IMR-90 (cell line): ENCODE data around the gene BANP. TPM values are rescaled to one million over a fixed set of nuclear protein-coding genes. Genes with fewer than 3 reads are reported as not detected.
A peak's percentile ranks its signal among the peaks of the same experiment; 100 is the strongest.

ENCODE experiments used
- ATAC-seq: fragments of 200-7000 bp; cut with Tn5 transposase; 2 replicates; pipeline ENCODE4 v1.9.1; 2020; ENCODE audit warnings: low read depth, mild to moderate bottlenecking, moderate library complexity
- BruUV-seq: library from RNA; stranded (reverse); fragments of 400-500 nt; replicated peaks from 2 replicates; lab custom pipeline; 2021; lab: Mats Ljungman, UMichigan
- CTCF ChIA-PET: fragments of 300-600 bp; formaldehyde crosslinking; extraction: SDS; loops from one replicate; lab custom pipeline; 2021; ENCODE audit warnings: antibody characterized with exemption; lab: Yijun Ruan, JAX
- POLR2A ChIA-PET: fragments of 300-600 bp; sonication (Branson Sonifier 250); formaldehyde crosslinking; loops from one replicate; lab custom pipeline; 2022; ENCODE audit warnings: antibody characterized with exemption; ENCODE audit not compliant: unreplicated experiment; lab: Charles Lee
- DNase-seq: peaks from one replicate; pipeline ENCODE4 v3.0.0; 2013
- H2AFZ ChIP-seq: replicated peaks from 2 replicates; pipeline ENCODE3; 2013; ENCODE audit warnings: low read length, mild to moderate bottlenecking; ENCODE audit not compliant: poor library complexity
- H2AK5ac ChIP-seq: 2 replicates; pipeline ENCODE4 v1.6.1; 2013; ENCODE audit warnings: low read depth, low read length, inconsistent platforms
- H2AK9ac ChIP-seq: replicated peaks from 2 replicates; pipeline ENCODE3; 2013; ENCODE audit warnings: mild to moderate bottlenecking, low read depth, low read length, moderate library complexity; ENCODE audit not compliant: poor library complexity
- H2BK120ac ChIP-seq: 2 replicates; pipeline ENCODE4 v1.6.1; 2013; ENCODE audit warnings: low read depth, low read length, inconsistent platforms
- H2BK15ac ChIP-seq: 3 replicates; pipeline ENCODE4 v1.6.1; 2013; ENCODE audit warnings: low read depth, low read length, inconsistent platforms
- H2BK20ac ChIP-seq: 2 replicates; pipeline ENCODE4 v1.6.1; 2013; ENCODE audit warnings: low read depth, mild to moderate bottlenecking, inconsistent platforms, low read length, moderate library complexity
- H2BK5ac ChIP-seq: 2 replicates; pipeline ENCODE4 v1.6.1; 2013; ENCODE audit warnings: mild to moderate bottlenecking, low read depth, low read length, inconsistent platforms; ENCODE audit not compliant: poor library complexity, severe bottlenecking
- H3K14ac ChIP-seq: replicated peaks from 2 replicates; pipeline ENCODE4 v1.6.1; 2013; ENCODE audit warnings: low read depth, low read length, inconsistent platforms
- H3K18ac ChIP-seq: 2 replicates; pipeline ENCODE4 v1.6.1; 2013; ENCODE audit warnings: low read depth, low read length, control low read depth
- H3K23ac ChIP-seq: 2 replicates; pipeline ENCODE4 v1.6.1; 2013; ENCODE audit warnings: low read depth, low read length, inconsistent platforms
- H3K27ac ChIP-seq: 2 replicates; pipeline ENCODE4 v1.5.1; 2013; ENCODE audit warnings: mild to moderate bottlenecking, control low read depth, low read length; ENCODE audit not compliant: insufficient read depth
- H3K27me3 ChIP-seq: 2 replicates; pipeline ENCODE4 v1.6.1; 2013; ENCODE audit warnings: low read length; ENCODE audit not compliant: control insufficient read depth, insufficient read depth
- H3K36me3 ChIP-seq: 2 replicates; pipeline ENCODE4 v1.6.1; 2013; ENCODE audit warnings: low read length, mixed read lengths; ENCODE audit not compliant: control insufficient read depth, insufficient read depth
- H3K4ac ChIP-seq: 2 replicates; pipeline ENCODE4 v1.6.1; 2013; ENCODE audit warnings: low read depth, low read length, inconsistent platforms
- H3K4me1 ChIP-seq: 2 replicates; pipeline ENCODE4 v1.6.1; 2013; ENCODE audit warnings: low read length, mixed read lengths; ENCODE audit not compliant: control insufficient read depth, insufficient read depth
- H3K4me2 ChIP-seq: 2 replicates; pipeline ENCODE4 v1.6.1; 2013; ENCODE audit warnings: low read depth, mild to moderate bottlenecking, control low read depth, low read length, moderate library complexity
- H3K4me3 ChIP-seq: 2 replicates; pipeline ENCODE4 v1.5.1; 2013; ENCODE audit warnings: low read depth, mild to moderate bottlenecking, control low read depth, low read length, moderate library complexity; ENCODE audit not compliant: insufficient read depth
- H3K56ac ChIP-seq: 2 replicates; pipeline ENCODE4 v1.6.1; 2013; ENCODE audit warnings: low read length, inconsistent platforms; ENCODE audit not compliant: insufficient read depth; ENCODE audit errors: extremely low read depth
- H3K79me1 ChIP-seq, 2 experiments: 2 replicates each; pipeline ENCODE4 v1.6.1; 2013; ENCODE audit warnings: low read length in 2 of 2, inconsistent platforms in 1 of 2, low read depth in 1 of 2
- H3K9ac ChIP-seq: 2 replicates; pipeline ENCODE4 v1.6.1; 2013; ENCODE audit warnings: low read depth, low read length, control low read depth
- H3K9me1 ChIP-seq: 2 replicates; pipeline ENCODE4 v1.6.1; 2013; ENCODE audit warnings: low read length, inconsistent platforms; ENCODE audit not compliant: insufficient read depth
- H3K9me3 ChIP-seq: 2 replicates; pipeline ENCODE4 v1.6.1; 2013; ENCODE audit warnings: low read length; ENCODE audit not compliant: control insufficient read depth, insufficient read depth
- H4K20me1 ChIP-seq: 2 replicates; pipeline ENCODE4 v1.6.1; 2013; ENCODE audit warnings: low read length, inconsistent platforms; ENCODE audit not compliant: insufficient read depth
- H4K5ac ChIP-seq: 2 replicates; pipeline ENCODE4 v1.6.1; 2013; ENCODE audit warnings: mild to moderate bottlenecking, low read depth, low read length, control low read depth
- H4K8ac ChIP-seq, 2 experiments: 2 replicates each; pipeline ENCODE4 v1.6.1; 2013; ENCODE audit warnings: low read depth in 2 of 2, low read length in 2 of 2, control low read depth in 1 of 2, inconsistent platforms in 1 of 2
- H4K91ac ChIP-seq: 2 replicates; pipeline ENCODE4 v1.6.1; 2013; ENCODE audit warnings: low read depth, low read length, inconsistent platforms; ENCODE audit not compliant: insufficient read depth
- BHLHE40 ChIP-seq: fragments of 150-350 bp; IDR thresholded peaks from 2 replicates; pipeline ENCODE4 v1.6.1; 2016; ENCODE audit warnings: mild to moderate bottlenecking, low read depth, low read length
- CEBPB ChIP-seq: IDR thresholded peaks from 2 replicates; pipeline ENCODE4 v1.6.1; 2012; ENCODE audit warnings: low read depth, low read length, improper control_type of control experiment
- CHD1 ChIP-seq: IDR thresholded peaks from 2 replicates; pipeline ENCODE4 v1.6.1; 2012; ENCODE audit warnings: low read depth, low read length, improper control_type of control experiment
- ELK1 ChIP-seq: fragments of 150-350 bp; IDR thresholded peaks from 2 replicates; pipeline ENCODE4 v1.6.1; 2016; ENCODE audit warnings: low read depth, mild to moderate bottlenecking, low read length, moderate library complexity, borderline replicate concordance
- FOS ChIP-seq: fragments of 150-350 bp; IDR thresholded peaks from 2 replicates; pipeline ENCODE4 v1.6.1; 2016; ENCODE audit warnings: low read depth, low read length
- MAFK ChIP-seq: IDR thresholded peaks from 2 replicates; pipeline ENCODE4 v1.6.1; 2012; ENCODE audit warnings: low read depth, low read length, improper control_type of control experiment
- MAZ ChIP-seq: IDR thresholded peaks from 2 replicates; pipeline ENCODE4 v1.6.1; 2012; ENCODE audit warnings: low read depth, mild to moderate bottlenecking, low read length, improper control_type of control experiment, moderate library complexity, borderline replicate concordance
- MXI1 ChIP-seq: IDR thresholded peaks from 2 replicates; pipeline ENCODE4 v1.6.1; 2012; ENCODE audit warnings: low read depth, mild to moderate bottlenecking, low read length, moderate library complexity, borderline replicate concordance
- NFE2L2 ChIP-seq: fragments of 150-350 bp; IDR thresholded peaks from 2 replicates; pipeline ENCODE4 v1.6.1; 2016; ENCODE audit warnings: low read depth, mild to moderate bottlenecking, low read length
- POLR2A ChIP-seq: IDR thresholded peaks from 2 replicates; pipeline ENCODE4 v1.6.1; 2012; ENCODE audit warnings: mild to moderate bottlenecking, low read depth, low read length
- RAD21 ChIP-seq: IDR thresholded peaks from 2 replicates; pipeline ENCODE4 v1.6.1; 2012; ENCODE audit warnings: low read length, improper control_type of control experiment
- RCOR1 ChIP-seq: IDR thresholded peaks from 2 replicates; pipeline ENCODE4 v1.6.1; 2012; ENCODE audit warnings: mild to moderate bottlenecking, low read length, improper control_type of control experiment; ENCODE audit not compliant: insufficient replicate concordance
- RFX5 ChIP-seq: IDR thresholded peaks from 2 replicates; pipeline ENCODE4 v1.8.0; 2012; ENCODE audit warnings: low read depth, mild to moderate bottlenecking, low read length, moderate library complexity
- SMC3 ChIP-seq: fragments of 150-350 bp; IDR thresholded peaks from 2 replicates; pipeline ENCODE4 v1.6.1; 2016; ENCODE audit warnings: low read depth, mild to moderate bottlenecking, antibody characterized with exemption, low read length, moderate library complexity
- WGBS, 2 experiments: methylation state at CpG; one replicate each; pipeline versions ENCODE4 v1.1.5 to v1.1.7; 2013; ENCODE audit warnings: missing lambda C conversion rate in 2 of 2; ENCODE audit not compliant: insufficient read length in 1 of 2; ENCODE audit errors: extremely low coverage in 2 of 2; 5-methylcytosine and 5-hydroxymethylcytosine counted together
- dilution Hi-C: fragments of 300-500 bp; cut with HindIII; formaldehyde crosslinking; loops from one replicate; pipeline ENCODE4 v1.14.3; 2018; ENCODE audit warnings: low sequenced_read_pairs; ENCODE audit not compliant: unreplicated experiment
- in situ Hi-C: fragments of 300-500 bp; cut with MboI; formaldehyde crosslinking; loops from 3 replicates; pipeline ENCODE4 v1.14.3; 2019; ENCODE audit warnings: low sequenced_read_pairs, inconsistent platforms, mixed read lengths
- intact Hi-C: fragments of 100-400 bp; cut with micrococcal nuclease; formaldehyde crosslinking; loops from 2 replicates; pipeline ENCODE4 v1.10.0; 2022
- polyA plus RNA-seq, 3 experiments: library from polyadenylated mRNA; depleted of rRNA; stranded (reverse); fragments of >200 nt; gene quantifications; 2 replicates each; pipeline ENCODE4 v1.2.3, GENCODE V29; 2012; ENCODE audit warnings: low replicate concordance in 1 of 3
- total RNA-seq: library from RNA; depleted of rRNA; stranded (reverse); fragments of >200 nt; gene quantifications from 2 replicates; pipeline ENCODE4 v1.2.3, GENCODE V29; 2012
- TF ChIP-seq, protein P1 (sequence below): conservative IDR thresholded peaks from 2 replicates; pipeline ENCODE4 v1.5.1; 2012; ENCODE audit warnings: mild to moderate bottlenecking, low read depth, low read length, improper control_type of control experiment

BANP gene
- total and polyA plus RNA-seq, 2 of the 4 experiments (the other 2 are of a cell fraction): 17.4 to 17.9 TPM

GRCh38 chr16:88013766-88014251 lies 62.6 kb downstream of the BANP start:
- in situ Hi-C loops: no loop called here
- no TSS peak for BruUV-seq

More at GRCh38 chr16:88013766-88014251, 62.6 kb downstream of the BANP start:
- Histone ChIP-seq H4K20me1 (peaks cover 19% of the 10 kb centered on the region), H2AK5ac (peak overlapping the region; percentile 83), H3K36me3 (peaks cover 13% of the 10 kb centered on the region), H3K23ac (peak overlapping the region; percentile 41; the same call in 1 of the 2 replicates), H3K27ac (peak overlapping the region; percentile 75), H3K4ac (peak overlapping the region; percentile 96), H2BK120ac (peak overlapping the region; percentile 45), H2BK5ac (peak overlapping the region; percentile 70), H2BK15ac (peak overlapping the region; percentile 56; the same call in 2 of the 3 replicates), H3K4me2 (peak overlapping the region; percentile 57), H3K18ac (peak overlapping the region; percentile 50), H3K14ac (peak overlapping the region; percentile 38), H4K8ac (peak overlapping the region; percentile 44 to 86; a peak in 3 of 4 replicates), H3K27me3 (no peaks in the 10 kb centered on the region), H2AFZ (peak overlapping the region; percentile 77), H3K9me3 (no peaks in the 10 kb centered on the region), H3K9ac (peak overlapping the region; percentile 52), H3K9me1 (peaks cover 23% of the 10 kb centered on the region), H3K56ac (no peak overlapping the region; the same call in 1 of the 2 replicates), H2BK20ac (peak overlapping the region; percentile 36), H4K5ac (peak overlapping the region; percentile 31), H4K91ac (peak overlapping the region; percentile 87), H3K79me1 (peaks cover 8 to 33% of the 10 kb centered on the region in 2 experiments), H3K4me1 (peaks cover 23% of the 10 kb centered on the region), H3K4me3 (no peak overlapping the region), H2AK9ac (peak overlapping the region; percentile 78)
- WGBS, 2 experiments: 64% methylated on average over 2 of the region's 8 CpGs; no CpG with 5 or more reads in 1 of the 2 experiments
- dilution Hi-C loops (no loop called here), intact Hi-C loops (loop anchor here (2.0 kb wide), 1 partner anchor 57 kb away; no protein-coding TSS in a partner anchor)
- DNase-seq: no peak
- ChIA-PET POLR2A (no interaction called here), CTCF (interaction anchor here (1.2 kb wide), 2 partner anchors 11 to 30 kb away, joined by 3 read pairs; no protein-coding TSS in a partner anchor)
- no peak for ATAC-seq
- TF ChIP-seq RCOR1 (no peak), MAZ (no peak), RFX5 (no peak), MXI1 (no peak), ELK1 (no peak), BHLHE40 (no peak), FOS (no peak), SMC3 (no peak), CEBPB (no peak), MAFK (no peak), CHD1 (no peak), NFE2L2 (no peak), POLR2A (no peak), RAD21 (no peak)
- TF ChIP-seq, protein P1, sequence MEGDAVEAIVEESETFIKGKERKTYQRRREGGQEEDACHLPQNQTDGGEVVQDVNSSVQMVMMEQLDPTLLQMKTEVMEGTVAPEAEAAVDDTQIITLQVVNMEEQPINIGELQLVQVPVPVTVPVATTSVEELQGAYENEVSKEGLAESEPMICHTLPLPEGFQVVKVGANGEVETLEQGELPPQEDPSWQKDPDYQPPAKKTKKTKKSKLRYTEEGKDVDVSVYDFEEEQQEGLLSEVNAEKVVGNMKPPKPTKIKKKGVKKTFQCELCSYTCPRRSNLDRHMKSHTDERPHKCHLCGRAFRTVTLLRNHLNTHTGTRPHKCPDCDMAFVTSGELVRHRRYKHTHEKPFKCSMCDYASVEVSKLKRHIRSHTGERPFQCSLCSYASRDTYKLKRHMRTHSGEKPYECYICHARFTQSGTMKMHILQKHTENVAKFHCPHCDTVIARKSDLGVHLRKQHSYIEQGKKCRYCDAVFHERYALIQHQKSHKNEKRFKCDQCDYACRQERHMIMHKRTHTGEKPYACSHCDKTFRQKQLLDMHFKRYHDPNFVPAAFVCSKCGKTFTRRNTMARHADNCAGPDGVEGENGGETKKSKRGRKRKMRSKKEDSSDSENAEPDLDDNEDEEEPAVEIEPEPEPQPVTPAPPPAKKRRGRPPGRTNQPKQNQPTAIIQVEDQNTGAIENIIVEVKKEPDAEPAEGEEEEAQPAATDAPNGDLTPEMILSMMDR: no peak
